OCI-LY1 (cell line): Measurements from ENCODE around the gene ARHGAP35.
A peak's percentile ranks its signal among the peaks of the same experiment; 100 is the strongest.
"Not testable (repeated sequence)": the region's sequence is repeated elsewhere in the genome, so short reads cannot be mapped to it uniquely, and the experiment has no call there.

Source experiments
- H2AFZ ChIP-seq: fragments of 200-600 bp; sonication (generic), shearing (Covaris generic); 2 replicates; pipeline ENCODE4 v1.6.0; 2014; ENCODE audit warnings: antibody characterized with exemption, mild to moderate bottlenecking, low read length
- H3F3A ChIP-seq: fragments of 200-600 bp; sonication (generic), shearing (Covaris generic); 2 replicates; pipeline ENCODE4 v1.6.0; 2014; ENCODE audit warnings: mild to moderate bottlenecking, antibody characterized with exemption, low read length, moderate library complexity; ENCODE audit not compliant: insufficient read depth
- H3K27ac ChIP-seq: fragments of 200-600 bp; sonication (generic); 2 replicates; pipeline ENCODE4 v1.5.1; 2014; ENCODE audit warnings: low read length, mixed run types, mild to moderate bottlenecking, low read depth; ENCODE audit not compliant: poor library complexity, severe bottlenecking
- H3K27me3 ChIP-seq: fragments of 200-600 bp; sonication (generic); 2 replicates; pipeline ENCODE4 v1.6.0; 2014; ENCODE audit warnings: antibody characterized with exemption, mild to moderate bottlenecking, low read length, moderate library complexity; ENCODE audit not compliant: insufficient read depth
- H3K36me3 ChIP-seq: fragments of 200-600 bp; sonication (generic); 2 replicates; pipeline ENCODE4 v1.6.1; 2014; ENCODE audit warnings: mild to moderate bottlenecking, antibody characterized with exemption, low read length, moderate library complexity, mixed read lengths; ENCODE audit not compliant: insufficient read depth
- H3K4me1 ChIP-seq: fragments of 200-600 bp; sonication (generic); 2 replicates; pipeline ENCODE4 v1.5.1; 2014; ENCODE audit warnings: mild to moderate bottlenecking, low read length, moderate library complexity; ENCODE audit not compliant: insufficient read depth, severe bottlenecking
- H3K4me2 ChIP-seq: fragments of 200-600 bp; sonication (generic), shearing (Covaris generic); 2 replicates; pipeline ENCODE4 v1.6.1; 2014; ENCODE audit warnings: low read length
- H3K4me3 ChIP-seq: fragments of 200-600 bp; sonication (generic); 2 replicates; pipeline ENCODE4 v1.5.1; 2014; ENCODE audit warnings: low read length, low read depth, mild to moderate bottlenecking, mixed read lengths; ENCODE audit not compliant: poor library complexity, severe bottlenecking
- H3K79me2 ChIP-seq: fragments of 200-600 bp; shearing (Covaris generic); 2 replicates; pipeline ENCODE4 v1.6.1; 2016; ENCODE audit warnings: mixed run types, low read length, mixed read lengths; ENCODE audit not compliant: insufficient read depth
- H3K9ac ChIP-seq: fragments of 200-600 bp; sonication (generic), shearing (Covaris generic); 2 replicates; pipeline ENCODE4 v1.6.1; 2014; ENCODE audit warnings: mild to moderate bottlenecking, low read length, mixed read lengths
- H3K9me2 ChIP-seq: fragments of 200-600 bp; sonication (generic), shearing (Covaris generic); 2 replicates; pipeline ENCODE4 v1.6.1; 2014; ENCODE audit warnings: low read depth, mild to moderate bottlenecking, low read length, mixed read lengths
- H3K9me3 ChIP-seq: fragments of 200-600 bp; shearing (Covaris generic); 2 replicates; pipeline ENCODE4 v1.6.1; 2014; ENCODE audit warnings: low read length, mixed read lengths
- H4K20me1 ChIP-seq: fragments of 200-600 bp; sonication (generic), shearing (Covaris generic); 2 replicates; pipeline ENCODE4 v1.6.0; 2016; ENCODE audit warnings: mild to moderate bottlenecking, low read length; ENCODE audit not compliant: insufficient read depth
- EZH2 ChIP-seq: fragments of 200-600 bp; sonication (generic), shearing (Covaris generic); IDR thresholded peaks from 2 replicates; pipeline ENCODE4 v1.8.0; 2017; ENCODE audit warnings: borderline replicate concordance, mixed run types, mild to moderate bottlenecking, antibody characterized with exemption, low read length, moderate library complexity, mixed read lengths
- TF ChIP-seq, protein P1 (sequence below): fragments of 200-600 bp; sonication (generic), shearing (Covaris generic); IDR thresholded peaks from 2 replicates; pipeline ENCODE4 v1.5.1; 2017; ENCODE audit warnings: mild to moderate bottlenecking, antibody characterized with exemption, low read length, moderate library complexity, mixed read lengths

The ARHGAP35 gene

GRCh38 chr19:46866407-46867136, 5.8 kb downstream of the ARHGAP35 start:
- H3K4me2 ChIP-seq = peak overlapping the region; percentile 24; the same call in 1 of the 2 replicates
- no peaks in the 10 kb centered on the region for H4K20me1 ChIP-seq

DNA sequence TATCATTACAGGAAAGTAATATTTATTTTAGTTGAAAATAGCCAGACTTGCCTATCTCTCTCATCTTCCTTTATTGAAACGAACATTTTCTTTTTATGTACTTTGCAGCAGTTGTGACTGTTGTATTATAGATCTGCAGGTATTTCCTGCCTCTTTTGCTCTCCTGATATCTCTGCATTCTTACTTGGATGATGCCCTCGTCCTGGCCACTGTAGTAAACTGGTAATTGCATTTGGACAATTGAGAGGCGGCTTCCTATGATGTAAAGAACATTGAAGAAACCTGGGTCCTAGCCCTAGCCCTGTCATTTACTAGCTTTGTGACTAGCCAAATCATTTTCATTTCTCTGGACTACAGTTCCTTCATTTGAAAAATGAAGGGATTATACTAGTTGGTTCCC, 6.4 kb downstream of the ARHGAP35 start:
- H2AFZ ChIP-seq = no peak overlapping the region
- no peak overlapping the region for H3K4me3 ChIP-seq
- H3K9ac ChIP-seq = no peak overlapping the region; the same call in 1 of the 2 replicates
- H3K27me3 ChIP-seq = no peaks in the 10 kb centered on the region
- peak overlapping the region; percentile 24; the same call in 1 of the 2 replicates for H3K4me2 ChIP-seq
- H3K9me2 ChIP-seq = no peaks in the 10 kb centered on the region
- peaks cover 64% of the 10 kb centered on the region for H3K4me1 ChIP-seq
- H3K27ac ChIP-seq = peak overlapping the region; percentile 16
- H3K79me2 ChIP-seq = peaks cover 100% of the 10 kb centered on the region
- TF ChIP-seq, protein P1, sequence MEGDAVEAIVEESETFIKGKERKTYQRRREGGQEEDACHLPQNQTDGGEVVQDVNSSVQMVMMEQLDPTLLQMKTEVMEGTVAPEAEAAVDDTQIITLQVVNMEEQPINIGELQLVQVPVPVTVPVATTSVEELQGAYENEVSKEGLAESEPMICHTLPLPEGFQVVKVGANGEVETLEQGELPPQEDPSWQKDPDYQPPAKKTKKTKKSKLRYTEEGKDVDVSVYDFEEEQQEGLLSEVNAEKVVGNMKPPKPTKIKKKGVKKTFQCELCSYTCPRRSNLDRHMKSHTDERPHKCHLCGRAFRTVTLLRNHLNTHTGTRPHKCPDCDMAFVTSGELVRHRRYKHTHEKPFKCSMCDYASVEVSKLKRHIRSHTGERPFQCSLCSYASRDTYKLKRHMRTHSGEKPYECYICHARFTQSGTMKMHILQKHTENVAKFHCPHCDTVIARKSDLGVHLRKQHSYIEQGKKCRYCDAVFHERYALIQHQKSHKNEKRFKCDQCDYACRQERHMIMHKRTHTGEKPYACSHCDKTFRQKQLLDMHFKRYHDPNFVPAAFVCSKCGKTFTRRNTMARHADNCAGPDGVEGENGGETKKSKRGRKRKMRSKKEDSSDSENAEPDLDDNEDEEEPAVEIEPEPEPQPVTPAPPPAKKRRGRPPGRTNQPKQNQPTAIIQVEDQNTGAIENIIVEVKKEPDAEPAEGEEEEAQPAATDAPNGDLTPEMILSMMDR = no peak
- TF ChIP-seq EZH2 = no peak
- H3F3A ChIP-seq = no peaks in the 10 kb centered on the region
- no peaks in the 10 kb centered on the region for H4K20me1 ChIP-seq
- H3K9me3 ChIP-seq = no peaks in the 10 kb centered on the region
- peaks cover 3% of the 10 kb centered on the region; the same call in 1 of the 2 replicates for H3K36me3 ChIP-seq

More at GRCh38 chr19:46866407-46867136, 5.8 kb downstream of the ARHGAP35 start:
- TF ChIP-seq EZH2 = no peak
- TF ChIP-seq, protein P1 = no peak
- no peak overlapping the region; the same call in 1 of the 2 replicates for H3K9ac ChIP-seq
- H3K9me2 ChIP-seq = no peaks in the 10 kb centered on the region
- H3K9me3 ChIP-seq = no peaks in the 10 kb centered on the region
- peaks cover 66% of the 10 kb centered on the region for H3K4me1 ChIP-seq
- no peaks in the 10 kb centered on the region for H3K27me3 ChIP-seq
- peak overlapping the region; percentile 16 for H3K27ac ChIP-seq
- peaks cover 100% of the 10 kb centered on the region for H3K79me2 ChIP-seq
- no peaks in the 10 kb centered on the region for H3F3A ChIP-seq
- H3K4me3 ChIP-seq = no peak overlapping the region
- 0 out of 2 replicates have a peak, but pooled peaks cover 3% of the 10 kb centered on the region for H3K36me3 ChIP-seq
- H2AFZ ChIP-seq = no peak overlapping the region

DNA sequence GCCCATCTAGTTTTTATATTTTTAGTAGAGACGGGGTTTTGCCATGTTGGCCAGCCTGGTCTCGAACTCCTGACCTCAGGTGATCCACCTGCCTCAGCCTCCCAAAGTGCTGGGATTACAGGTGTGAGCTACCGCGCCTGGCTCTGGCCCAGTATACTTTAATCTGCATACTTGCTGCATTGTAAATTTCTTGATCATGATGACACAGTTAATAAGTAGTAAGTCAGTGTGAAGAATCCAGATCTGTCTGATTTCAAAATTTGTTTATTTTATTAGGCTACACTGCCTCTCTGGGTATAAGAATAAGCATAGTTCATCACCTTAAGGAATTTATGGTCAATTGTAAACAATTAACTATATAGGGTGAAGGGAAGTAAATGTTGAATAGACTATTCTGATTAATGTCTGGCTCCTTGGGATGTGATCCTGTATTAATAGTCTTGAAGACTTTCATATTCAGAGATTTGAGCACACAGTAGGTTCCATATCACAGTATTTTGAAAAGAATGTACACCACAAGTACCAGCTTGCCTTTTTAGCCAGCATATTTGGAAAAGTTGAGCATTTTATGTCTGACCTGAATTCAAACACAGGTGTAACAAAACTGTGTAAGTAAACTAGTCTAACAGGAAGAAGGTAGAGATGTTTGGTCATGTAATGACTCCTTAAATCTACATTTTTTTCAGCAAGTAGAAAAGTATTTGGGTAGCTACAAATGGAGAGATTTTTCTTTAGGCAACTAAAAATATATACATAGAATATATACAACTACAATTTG, 7.4 kb downstream of the ARHGAP35 start:
- TF ChIP-seq, protein P1 = no peak
- no peak for TF ChIP-seq EZH2
- peak overlapping the region; percentile 4 for H3K27ac ChIP-seq
- peak overlapping the region; percentile 16; the same call in 1 of the 2 replicates for H3K4me2 ChIP-seq
- peaks cover 100% of the 10 kb centered on the region for H3K79me2 ChIP-seq
- H3K4me1 ChIP-seq = peaks cover 54% of the 10 kb centered on the region
- H4K20me1 ChIP-seq = no peaks in the 10 kb centered on the region
- no peak overlapping the region for H2AFZ ChIP-seq
- H3K4me3 ChIP-seq = no peak overlapping the region
- no peaks in the 10 kb centered on the region for H3K9me3 ChIP-seq
- H3K36me3 ChIP-seq = peaks cover 3% of the 10 kb centered on the region; the same call in 1 of the 2 replicates
- H3K27me3 ChIP-seq = no peaks in the 10 kb centered on the region
- H3K9me2 ChIP-seq = no peaks in the 10 kb centered on the region
- H3F3A ChIP-seq = no peaks in the 10 kb centered on the region
- no peak overlapping the region for H3K9ac ChIP-seq

DNA sequence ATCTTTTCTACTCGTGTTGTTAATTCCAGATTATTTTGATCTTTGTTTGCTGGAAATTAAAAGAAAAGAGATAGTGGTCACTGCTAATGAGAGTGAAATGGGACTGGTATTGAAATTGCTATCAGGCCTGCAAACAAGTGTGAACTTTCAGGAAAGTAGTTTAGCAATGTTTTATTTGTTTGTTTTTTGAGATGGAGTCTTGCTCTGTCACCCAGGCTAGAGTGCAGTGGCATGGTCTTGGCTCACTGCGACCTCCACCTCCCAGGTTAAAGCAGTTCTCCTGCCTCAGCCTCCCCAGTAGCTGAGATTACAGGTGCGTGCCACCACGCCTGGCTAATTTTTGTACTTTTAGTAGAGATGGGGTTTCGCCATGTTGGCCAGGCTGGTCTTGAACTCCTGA, 10.4 kb downstream of the ARHGAP35 start:
- H3K4me3 ChIP-seq, H3F3A ChIP-seq, H3K27ac ChIP-seq, H2AFZ ChIP-seq, H3K36me3 ChIP-seq, H4K20me1 ChIP-seq, H3K27me3 ChIP-seq, H3K9me2 ChIP-seq, H3K9me3 ChIP-seq, H3K9ac ChIP-seq, H3K4me2 ChIP-seq: not testable (repeated sequence)
- H3K79me2 ChIP-seq = peaks cover 91% of the 10 kb centered on the region
- H3K4me1 ChIP-seq = peaks cover 33% of the 10 kb centered on the region
